Smooth muscle cell (in vitro differentiated cells): ENCODE data around the gene RIPOR2. TPM values are rescaled to one million over a fixed set of nuclear protein-coding genes. Genes with fewer than 3 reads are reported as not detected.

Experiments
- DNase-seq: peaks from one replicate; lab custom pipeline; 2025; ENCODE audit not compliant: unreplicated experiment; lab: John Stamatoyannopoulos, UW
- H2AFZ ChIP-seq: fragments of 200-600 bp; sonication (generic); 2 replicates; pipeline ENCODE4 v1.6.0; 2016; ENCODE audit warnings: antibody characterized with exemption, low read depth, mild to moderate bottlenecking
- H3F3A ChIP-seq: fragments of 200-600 bp; sonication (generic); 2 replicates; pipeline ENCODE4 v1.6.0; 2017; ENCODE audit warnings: antibody characterized with exemption, low read depth
- H3K27ac ChIP-seq: fragments of 200-600 bp; sonication (generic); 2 replicates; pipeline ENCODE4 v1.5.1; 2016; ENCODE audit warnings: low read depth, mild to moderate bottlenecking
- H3K27me3 ChIP-seq: fragments of 200-600 bp; sonication (generic); 2 replicates; pipeline ENCODE4 v1.6.1; 2016; ENCODE audit warnings: low read depth, mild to moderate bottlenecking
- H3K36me3 ChIP-seq: fragments of 200-600 bp; sonication (generic); 2 replicates; pipeline ENCODE4 v1.5.1; 2016; ENCODE audit warnings: low read depth
- H3K4me1 ChIP-seq: fragments of 200-600 bp; sonication (generic); 2 replicates; pipeline ENCODE4 v1.5.1; 2016; ENCODE audit warnings: low read depth
- H3K4me2 ChIP-seq: fragments of 200-600 bp; sonication (generic); 2 replicates; pipeline ENCODE4 v1.6.0; 2016; ENCODE audit warnings: mild to moderate bottlenecking
- H3K4me3 ChIP-seq: fragments of 200-600 bp; sonication (generic); 2 replicates; pipeline ENCODE4 v1.5.1; 2016; ENCODE audit warnings: mild to moderate bottlenecking
- H3K79me2 ChIP-seq: fragments of 200-600 bp; sonication (generic); 2 replicates; pipeline ENCODE4 v1.6.0; 2016; ENCODE audit warnings: low read depth, mild to moderate bottlenecking
- H3K9ac ChIP-seq: fragments of 200-600 bp; sonication (generic); 2 replicates; pipeline ENCODE4 v1.6.0; 2016; ENCODE audit warnings: low read depth
- H3K9me3 ChIP-seq: fragments of 200-600 bp; sonication (generic); replicated peaks from 2 replicates; pipeline ENCODE4 v1.5.1; 2016; ENCODE audit warnings: low read depth
- H4K20me1 ChIP-seq: fragments of 200-600 bp; sonication (generic); 2 replicates; pipeline ENCODE4 v1.6.0; 2016; ENCODE audit warnings: low read depth
- CTCF ChIP-seq: fragments of 200-600 bp; sonication (generic); IDR thresholded peaks from 2 replicates; pipeline ENCODE4 v1.5.1; 2017; ENCODE audit warnings: borderline replicate concordance, mild to moderate bottlenecking, antibody characterized with exemption; ENCODE audit not compliant: insufficient read depth, poor library complexity, severe bottlenecking
- WGBS: methylation state at CpG from one replicate; pipeline ENCODE4 v1.1.7; 2016; ENCODE audit warnings: low lambda C conversion rate; 5-methylcytosine and 5-hydroxymethylcytosine counted together
- polyA plus RNA-seq: library from polyadenylated mRNA; unstranded; fragments of >200 nt; fragmentation: Nextera tagmentation; extraction: Ambion mirVana; gene quantifications from 2 replicates; pipeline ENCODE4 v1.2.1, GENCODE V29; 2016
- total RNA-seq: library from RNA; depleted of rRNA; stranded (reverse); fragments of >200 nt; gene quantifications from 2 replicates; pipeline ENCODE4 v1.2.3, GENCODE V29; 2014

RIPOR2 gene
- total and polyA plus RNA-seq, 2 experiments from 2014 or later: 2.3 to 5.6 TPM

- DNase-seq: no peak
- no peak overlapping the region for H3K27ac ChIP-seq
- H3K9me3 ChIP-seq: no peaks in the 10 kb centered on the region
- 79% methylated on average over 4 of the region's 4 CpGs for WGBS
- TF ChIP-seq CTCF: no peak
- H2AFZ ChIP-seq: no peak overlapping the region
- peaks cover 15% of the 10 kb centered on the region for H3F3A ChIP-seq
- no peak overlapping the region for H3K4me3 ChIP-seq
- H4K20me1 ChIP-seq: no peaks in the 10 kb centered on the region
- no peak overlapping the region for H3K4me2 ChIP-seq
- H3K9ac ChIP-seq: no peak overlapping the region
- no peaks in the 10 kb centered on the region for H3K79me2 ChIP-seq
- no peaks in the 10 kb centered on the region for H3K36me3 ChIP-seq
- H3K27me3 ChIP-seq: no peaks in the 10 kb centered on the region
- H3K4me1 ChIP-seq: peaks cover 32% of the 10 kb centered on the region
Observed at GRCh38 chr6:24922170-24922569, 13.6 kb downstream of the RIPOR2 start.

GRCh38 chr6:24920136-24920535 is 15.6 kb downstream of the RIPOR2 start:
- Histone ChIP-seq H4K20me1 (no peaks in the 10 kb centered on the region), H3K4me2 (no peak overlapping the region), H3K9me3 (no peaks in the 10 kb centered on the region), H3K4me1 (peaks cover 32% of the 10 kb centered on the region), H2AFZ (no peak overlapping the region), H3K36me3 (no peaks in the 10 kb centered on the region), H3K4me3 (no peak overlapping the region), H3K9ac (no peak overlapping the region), H3K27me3 (no peaks in the 10 kb centered on the region), H3K27ac (no peak overlapping the region), H3F3A (peaks cover 15% of the 10 kb centered on the region), H3K79me2 (no peaks in the 10 kb centered on the region)
- no peak for DNase-seq
- TF ChIP-seq CTCF: no peak

- peak overlapping the region; percentile 83 for H2AFZ ChIP-seq
- DNase-seq: no peak
- H3K79me2 ChIP-seq: no peaks in the 10 kb centered on the region
- peaks cover 8% of the 10 kb centered on the region for H3F3A ChIP-seq
- no peak overlapping the region for H3K4me2 ChIP-seq
- H3K27ac ChIP-seq: no peak overlapping the region
- H4K20me1 ChIP-seq: no peaks in the 10 kb centered on the region
- TF ChIP-seq CTCF: no peak
- WGBS: 54% methylated on average over 12 of the region's 12 CpGs
- no peaks in the 10 kb centered on the region for H3K9me3 ChIP-seq
- no peak overlapping the region for H3K4me3 ChIP-seq
- H3K9ac ChIP-seq: no peak overlapping the region
- no peaks in the 10 kb centered on the region for H3K36me3 ChIP-seq
- H3K4me1 ChIP-seq: peaks cover 25% of the 10 kb centered on the region
- no peaks in the 10 kb centered on the region for H3K27me3 ChIP-seq
Observed at GRCh38 chr6:24919056-24919892, 16.5 kb downstream of the RIPOR2 start.

GRCh38 chr6:24918641-24919055 is 17.1 kb downstream of the RIPOR2 start:
- H3K9ac ChIP-seq: no peak overlapping the region
- H3K4me3 ChIP-seq: no peak overlapping the region
- peaks cover 19% of the 10 kb centered on the region for H3K4me1 ChIP-seq
- H3K9me3 ChIP-seq: no peaks in the 10 kb centered on the region
- TF ChIP-seq CTCF: no peak
- H3F3A ChIP-seq: peaks cover 7% of the 10 kb centered on the region
- no peaks in the 10 kb centered on the region for H3K36me3 ChIP-seq
- no peaks in the 10 kb centered on the region for H4K20me1 ChIP-seq
- H3K27ac ChIP-seq: no peak overlapping the region
- H3K79me2 ChIP-seq: no peaks in the 10 kb centered on the region
- H2AFZ ChIP-seq: peak overlapping the region; percentile 83
- WGBS: 71% methylated on average over 1 of the region's 1 CpG
- no peak overlapping the region for H3K4me2 ChIP-seq
- H3K27me3 ChIP-seq: no peaks in the 10 kb centered on the region
- DNase-seq: no peak
